HG03565 (cell line): ENCODE data around the gene EFNA5.

Experiments
- ATAC-seq: cut with Tn5 transposase; IDR thresholded peaks from one replicate; pipeline ENCODE4 v1.9.1; 2021; ENCODE audit warnings: mild to moderate bottlenecking, moderate library complexity; ENCODE audit not compliant: unreplicated experiment

Gene EFNA5

DNA sequence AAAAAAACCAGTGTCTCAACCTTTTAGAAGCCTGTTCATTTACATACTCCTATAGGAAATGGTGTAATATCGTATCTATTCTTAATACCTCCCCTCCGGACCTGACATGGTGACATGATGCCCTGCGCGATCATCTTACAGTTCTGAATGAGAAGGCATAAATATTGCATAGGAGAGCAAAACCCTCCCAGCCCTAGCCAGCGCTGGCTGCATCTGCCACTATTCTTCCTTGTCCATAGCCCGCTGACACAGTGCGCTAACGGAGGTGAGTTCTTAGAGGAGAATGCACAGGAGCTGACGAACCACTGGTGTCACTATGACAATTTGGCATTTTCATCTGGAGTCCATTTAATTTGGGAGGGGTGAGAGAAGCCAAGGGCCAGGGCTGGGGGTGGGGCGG, 290.1 kb downstream of the EFNA5 start:
- ATAC-seq: no peak

DNA sequence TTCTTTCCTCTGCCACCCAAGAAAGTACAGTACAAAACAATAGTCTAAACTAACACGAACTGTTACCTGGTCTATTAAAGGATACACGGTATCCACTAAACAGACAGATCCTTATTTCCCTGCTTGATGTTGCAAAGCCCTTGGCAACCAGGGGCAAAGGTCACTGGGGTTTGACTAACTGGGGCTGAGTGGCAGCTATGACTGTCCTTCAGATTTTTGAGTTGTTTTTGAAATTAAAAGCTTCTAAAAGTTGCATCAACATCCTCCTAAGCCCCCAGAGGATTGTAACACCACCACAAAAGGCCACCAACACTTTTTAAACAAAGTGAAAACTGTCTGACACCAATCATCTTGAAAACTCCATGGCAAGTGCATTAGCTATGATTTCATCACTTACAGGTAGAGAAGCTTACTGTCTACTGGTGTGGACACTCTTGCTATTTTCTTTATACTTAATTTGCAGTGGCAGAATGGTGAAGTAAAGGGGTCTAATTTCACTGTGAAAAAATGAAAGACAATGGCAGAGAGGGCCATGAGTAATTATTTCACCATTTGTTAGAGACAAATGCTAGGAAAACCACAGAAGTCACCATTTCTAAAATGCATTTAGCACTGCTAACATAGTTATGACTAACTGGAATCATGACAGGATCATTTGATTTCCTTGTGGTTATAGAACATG, 292.4 kb downstream of the EFNA5 start:
- ATAC-seq: no peak

DNA sequence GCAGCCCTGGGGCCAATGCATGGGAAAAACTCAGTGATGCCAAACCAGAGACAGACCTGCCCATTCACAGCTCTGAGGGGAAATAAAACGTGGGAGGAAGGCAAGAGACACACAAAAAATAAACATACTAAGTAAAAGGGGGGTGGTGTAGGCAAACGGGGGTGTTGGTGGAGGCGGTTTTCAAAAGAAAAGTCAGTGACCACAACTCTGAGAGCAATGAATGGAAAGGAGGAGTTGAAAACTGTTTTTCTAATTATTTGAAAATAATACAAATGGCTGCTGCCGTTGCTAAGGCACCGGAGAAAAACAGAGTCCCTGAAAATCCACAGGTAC, 293.5 kb downstream of the EFNA5 start:
- no peak for ATAC-seq

DNA sequence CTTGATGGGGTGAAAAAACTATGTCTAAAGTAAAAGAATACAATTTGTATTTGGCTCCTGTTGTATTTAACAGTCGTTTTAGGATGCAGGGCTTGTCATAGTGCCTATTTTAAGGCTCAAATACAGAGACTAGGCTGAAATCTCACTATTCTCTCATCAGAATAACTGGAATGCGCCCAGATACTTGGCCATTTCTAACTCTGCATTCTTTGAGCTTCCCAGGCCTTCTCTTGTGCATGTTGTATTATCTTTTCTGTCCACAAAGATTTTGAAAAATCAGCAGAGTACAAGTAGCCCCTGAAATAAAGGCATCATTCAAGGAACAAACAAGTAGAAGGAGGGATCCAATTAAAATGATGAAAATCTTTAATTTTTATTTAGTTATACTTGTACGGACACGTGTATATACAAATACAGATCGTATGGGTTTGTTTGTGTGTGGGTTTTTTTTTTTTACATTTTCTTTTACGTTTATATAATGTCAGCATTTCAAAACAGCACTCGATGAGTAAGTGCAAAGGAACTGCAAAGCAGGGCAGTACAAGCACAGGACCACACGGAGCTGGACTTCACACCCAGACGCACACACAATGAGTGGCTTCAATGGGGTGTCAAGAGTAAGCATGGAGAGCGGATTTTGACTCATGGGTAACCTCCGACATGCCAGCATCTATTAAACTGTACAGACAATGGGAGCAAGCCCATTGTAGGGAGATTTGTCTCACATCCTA, 294.0 kb downstream of the EFNA5 start:
- ATAC-seq: no peak

DNA sequence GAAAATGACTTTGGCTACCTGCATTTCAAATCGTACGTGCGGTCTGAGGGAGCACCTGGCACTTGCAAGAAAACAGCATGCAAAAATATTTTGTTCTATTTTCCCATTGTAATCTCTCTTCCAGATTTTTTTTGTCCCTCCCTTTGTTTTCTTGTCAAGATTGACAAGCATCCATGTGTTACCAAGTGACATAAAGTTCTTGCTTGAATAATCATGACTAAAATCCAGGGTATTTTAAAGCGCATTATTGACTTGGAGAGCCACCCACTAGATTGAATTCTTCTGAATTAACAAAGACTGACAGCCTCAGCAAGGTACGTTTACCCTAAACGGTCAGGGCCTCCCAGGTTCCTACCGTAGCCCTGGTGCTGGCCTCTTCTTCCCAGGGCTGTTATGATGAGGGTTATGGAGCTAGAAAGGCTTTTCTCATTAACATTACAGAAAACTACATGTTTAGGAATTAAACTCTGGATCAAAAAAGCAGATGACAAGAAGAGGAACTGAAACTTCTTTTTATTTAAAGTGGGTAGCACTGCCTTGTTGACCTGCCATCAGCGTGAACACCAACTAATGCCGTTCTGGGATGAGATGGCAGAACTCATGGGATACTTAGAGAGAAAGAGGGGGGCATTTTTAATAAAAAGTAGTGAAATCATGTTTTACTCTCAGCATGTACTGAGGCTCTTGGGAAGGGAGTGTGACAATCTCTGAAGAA, 297.0 kb downstream of the EFNA5 start:
- ATAC-seq: peak; percentile 64

DNA sequence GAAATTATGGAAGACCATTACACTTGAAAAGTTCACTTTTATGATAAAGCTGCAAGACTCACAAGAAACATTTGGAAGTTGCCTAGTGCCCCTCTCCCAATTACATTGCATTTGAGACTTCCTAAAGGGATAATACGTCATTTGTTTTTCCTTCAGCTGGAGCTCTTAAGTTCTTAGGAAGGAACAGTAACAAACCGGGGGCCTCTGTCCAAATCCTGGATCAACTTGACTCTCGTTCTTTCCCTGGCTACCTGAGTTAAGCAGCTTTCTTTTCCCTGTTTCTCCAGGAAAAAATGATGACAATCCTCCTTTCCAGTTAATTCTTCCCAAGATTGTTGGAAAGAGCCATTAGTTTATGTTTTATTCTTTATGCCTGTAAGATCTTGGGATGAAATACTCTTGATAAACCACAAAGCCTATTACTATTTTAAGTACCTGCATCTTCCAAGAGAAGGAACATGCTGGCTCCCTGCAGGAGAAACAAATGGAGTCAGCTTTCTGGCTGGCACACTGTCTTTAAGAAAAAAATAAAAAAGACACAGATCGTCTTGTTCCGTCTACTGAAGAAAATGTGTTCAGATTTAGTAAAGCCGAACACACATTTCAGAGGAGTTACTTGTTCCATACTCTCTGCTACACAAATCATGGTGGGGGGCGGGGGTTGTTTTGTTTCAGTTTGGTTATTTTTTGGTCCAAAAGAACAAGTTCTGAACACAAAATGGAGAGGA, 297.9 kb downstream of the EFNA5 start:
- no peak for ATAC-seq

DNA sequence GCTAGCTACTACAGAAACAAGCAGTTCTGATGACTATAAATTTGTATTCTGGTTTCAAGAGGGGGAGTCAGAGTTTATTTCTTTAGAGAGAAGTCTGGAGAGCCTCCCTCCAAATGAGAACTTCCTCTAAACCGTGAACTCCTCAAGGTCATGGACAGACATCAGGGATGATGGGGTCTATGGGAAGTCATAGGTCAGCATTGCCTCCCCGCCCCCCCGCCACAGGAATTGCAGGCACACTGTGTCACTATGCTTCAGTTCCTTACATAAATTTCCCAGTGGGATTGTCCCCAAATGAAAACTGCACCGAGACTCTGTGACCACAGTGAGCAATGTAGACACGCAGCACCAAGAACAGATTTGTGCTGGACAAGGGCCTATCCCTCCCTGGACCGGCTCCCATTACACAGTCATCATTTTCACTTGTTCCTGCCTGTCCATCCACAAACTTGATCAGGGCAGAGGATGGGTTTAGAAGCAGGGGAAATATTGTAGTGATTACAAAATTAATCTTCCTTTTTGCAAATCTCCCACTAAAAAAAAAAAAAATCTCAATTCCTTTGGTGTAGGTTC, 300.3 kb downstream of the EFNA5 start:
- ATAC-seq: no peak

DNA sequence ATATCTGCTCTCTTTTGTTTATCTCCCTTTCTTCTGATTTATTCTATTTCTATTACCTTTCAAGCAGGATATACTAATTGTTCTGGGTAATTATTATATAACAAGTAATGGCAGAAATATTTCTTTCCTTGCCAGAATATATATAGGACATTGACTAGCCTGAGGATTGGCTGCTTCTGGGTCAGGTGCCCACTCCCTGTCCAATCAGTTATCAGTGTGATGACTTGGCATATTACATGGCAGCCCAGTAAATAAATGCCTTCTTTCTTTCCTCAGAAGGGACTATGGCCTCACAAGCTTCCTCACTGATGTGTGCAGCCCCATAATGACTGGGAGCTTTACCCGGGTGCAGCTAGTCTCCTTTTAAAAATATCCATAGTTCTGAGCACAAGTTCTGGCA, 301.1 kb downstream of the EFNA5 start:
- no peak for ATAC-seq

DNA sequence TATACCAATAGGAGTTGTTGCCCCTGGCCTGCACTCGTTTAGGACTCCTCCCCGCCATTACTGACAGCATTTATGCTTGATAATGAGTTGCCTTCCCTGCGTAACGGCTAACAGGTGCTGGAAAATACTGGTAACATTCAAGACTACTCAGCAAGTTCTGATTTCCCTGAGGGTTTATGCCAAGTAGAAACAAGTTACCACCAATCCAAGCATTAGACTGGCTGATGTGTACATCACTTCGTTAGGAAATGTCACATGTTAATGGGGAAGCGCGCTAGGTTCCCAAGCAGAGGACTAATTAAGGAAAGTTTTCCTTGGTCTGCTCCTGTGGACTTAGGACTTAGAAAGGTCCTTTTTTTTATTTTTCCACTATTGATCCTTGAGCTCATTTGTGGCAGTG, 302.1 kb downstream of the EFNA5 start:
- no peak for ATAC-seq

DNA sequence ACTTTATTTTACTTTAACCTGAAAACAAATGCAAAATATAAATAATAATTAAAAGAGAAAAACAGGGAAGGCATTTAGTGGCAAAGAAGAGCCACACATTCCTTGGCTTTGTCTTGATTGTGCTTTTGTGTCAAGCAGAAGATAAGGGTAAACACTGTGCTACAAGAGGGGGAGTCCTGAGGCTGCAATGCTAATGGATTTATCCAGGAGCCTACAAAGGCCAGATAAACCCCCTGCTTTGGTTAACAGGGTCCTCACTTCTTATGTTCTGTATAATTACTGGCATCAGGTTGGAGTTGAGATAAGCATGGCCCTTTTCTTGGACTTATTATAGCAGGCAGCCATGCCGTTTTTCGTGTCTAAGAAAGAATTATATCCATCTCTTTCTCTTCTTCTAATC, 302.8 kb downstream of the EFNA5 start:
- ATAC-seq: no peak

DNA sequence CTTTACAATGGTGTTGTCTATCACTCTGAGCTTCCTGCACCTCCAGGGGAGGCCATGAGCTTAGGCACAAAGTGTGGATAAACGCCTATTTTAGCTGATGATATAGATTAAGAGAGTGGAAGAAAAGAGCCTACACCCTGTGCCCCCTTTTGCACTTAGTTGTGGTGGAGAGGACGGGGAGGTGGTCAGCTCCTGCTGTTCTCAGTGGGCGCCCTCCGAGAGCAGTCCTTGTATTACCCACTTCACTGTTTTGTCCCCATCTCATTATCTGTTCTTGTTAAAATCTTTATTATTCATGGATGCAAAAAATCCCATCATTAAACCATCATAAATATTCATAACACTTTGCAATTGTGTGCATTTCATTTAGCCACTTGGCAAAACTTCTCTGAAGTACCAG, 303.3 kb downstream of the EFNA5 start:
- ATAC-seq: no peak

DNA sequence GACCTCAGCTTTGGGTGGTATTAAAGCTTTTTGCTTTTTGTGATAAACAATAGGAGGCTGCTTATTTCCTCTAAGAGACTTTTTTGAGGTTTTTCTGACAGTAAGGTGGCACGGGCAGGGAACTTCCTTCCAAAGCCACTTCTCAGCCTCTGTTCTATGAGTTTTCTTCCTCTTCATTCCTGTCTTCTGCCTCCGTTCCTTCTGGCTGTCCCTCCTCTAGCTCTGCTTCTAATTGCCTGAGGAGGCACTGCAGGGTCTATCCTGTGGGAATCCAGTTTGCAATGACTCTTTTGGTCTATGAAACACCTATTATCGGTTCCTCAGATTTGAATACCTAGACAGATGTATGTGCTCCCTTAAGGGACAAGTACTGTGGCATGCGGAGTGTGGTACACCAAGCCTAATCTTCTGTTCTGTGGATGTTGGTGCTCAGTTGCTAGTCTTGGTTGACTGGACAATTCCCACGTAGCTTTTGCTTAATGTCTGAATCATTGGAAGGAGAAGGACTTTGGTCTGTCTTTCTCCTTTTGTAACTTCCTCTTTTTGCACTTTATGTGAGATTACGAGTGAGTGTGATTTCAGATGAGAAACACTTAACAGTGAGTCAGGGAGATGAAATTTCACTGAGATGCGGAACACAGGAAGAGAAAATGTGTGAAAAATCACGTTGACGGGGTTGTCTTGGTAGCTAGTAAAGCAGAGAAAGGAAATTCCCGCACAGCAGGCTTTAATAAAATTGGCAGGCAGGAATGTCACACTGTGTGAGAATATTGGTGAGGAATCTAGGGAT, 305.2 kb downstream of the EFNA5 start:
- ATAC-seq: peak; percentile 52

DNA sequence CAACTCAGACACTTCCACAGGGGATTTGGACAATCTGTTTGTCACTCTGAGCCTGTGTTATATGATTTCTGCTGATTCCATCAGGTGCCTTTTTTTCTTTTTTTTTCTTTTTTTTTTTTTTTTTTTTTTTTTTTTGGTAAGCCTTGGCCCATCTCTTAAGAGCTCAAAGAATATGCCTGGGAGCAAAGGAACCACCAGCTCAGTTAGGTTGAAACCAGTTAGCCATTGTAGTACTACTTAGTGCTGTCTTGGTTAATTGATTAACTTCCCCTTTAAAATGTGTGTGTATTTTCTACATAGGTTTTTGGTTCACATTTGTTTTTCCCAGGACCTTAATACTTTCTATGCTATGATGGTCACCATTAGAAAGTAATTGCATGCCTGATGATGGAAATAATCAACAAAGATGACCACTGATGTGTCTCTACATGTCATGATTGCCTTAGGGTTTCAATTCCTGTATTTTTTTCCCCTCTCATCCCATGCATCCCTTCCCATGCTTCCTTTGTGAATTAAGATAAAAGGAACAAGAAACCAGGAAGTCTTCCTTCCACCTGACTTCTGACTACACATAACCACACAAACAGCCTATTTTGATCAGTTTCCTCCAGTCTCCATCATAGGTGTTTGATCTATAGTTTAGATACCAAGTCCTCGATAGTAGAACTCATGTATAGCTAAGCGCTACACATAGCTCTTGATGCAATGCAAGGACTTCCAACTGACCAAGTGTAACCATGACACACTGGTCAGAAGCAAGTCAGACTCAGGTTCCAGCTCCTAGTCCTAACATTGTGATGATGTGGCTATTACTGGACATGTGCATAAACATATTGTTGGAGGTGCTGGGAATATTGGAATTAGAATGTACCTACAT, 306.1 kb downstream of the EFNA5 start:
- ATAC-seq: no peak

DNA sequence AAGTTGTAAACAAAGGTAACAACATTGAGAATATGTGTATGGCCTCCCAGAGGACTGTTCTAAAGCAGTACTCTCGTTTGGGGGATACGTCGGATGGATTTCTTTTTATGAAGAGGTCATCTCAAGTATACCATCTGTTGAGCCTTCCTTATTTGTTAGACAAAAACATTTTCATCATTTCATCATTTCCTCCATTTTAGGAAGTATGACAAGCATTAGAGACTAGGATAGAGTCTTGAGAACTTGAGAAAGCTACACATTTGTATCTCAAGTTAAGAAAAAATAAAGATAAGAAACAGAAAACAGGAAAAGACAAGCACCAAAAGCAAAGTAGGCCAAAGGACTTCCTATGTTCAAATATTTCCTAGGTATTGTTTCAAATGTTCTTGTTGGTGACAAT, 307.0 kb downstream of the EFNA5 start:
- ATAC-seq: no peak

DNA sequence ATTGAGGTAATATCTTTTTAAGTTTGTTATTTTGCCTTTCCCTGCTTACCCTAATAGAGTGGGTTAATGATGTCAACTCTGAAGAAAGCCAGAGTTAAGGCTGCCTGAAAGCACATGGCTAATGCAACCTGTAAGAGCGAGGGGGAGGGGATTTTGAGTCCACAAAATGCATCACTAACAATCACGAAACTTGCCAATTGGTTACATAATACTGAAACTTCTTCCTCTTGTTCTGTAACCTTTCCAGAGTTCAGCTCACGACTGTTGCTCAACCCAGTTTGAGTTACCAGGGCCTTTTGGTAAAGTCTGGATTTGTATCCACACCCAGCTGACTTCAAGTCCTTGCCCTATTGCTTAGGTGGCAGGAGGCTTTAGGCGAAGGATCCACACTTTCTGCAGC, 308.8 kb downstream of the EFNA5 start:
- ATAC-seq: no peak

DNA sequence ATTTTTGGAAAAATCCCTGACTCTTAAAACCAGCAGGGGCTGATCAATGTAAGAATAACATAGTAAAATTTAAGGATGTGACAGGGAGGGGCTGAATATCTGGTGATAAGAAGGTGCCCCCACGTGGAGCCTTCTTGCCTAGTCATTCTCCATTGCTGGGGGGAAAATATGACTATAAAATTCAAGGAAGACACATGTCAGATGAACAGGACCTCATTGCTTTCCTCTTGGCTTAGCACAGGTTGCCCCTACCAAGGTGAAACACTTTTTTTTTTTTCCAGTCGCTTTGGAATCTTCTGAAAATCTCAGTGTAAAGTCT, 310.9 kb downstream of the EFNA5 start:
- no peak for ATAC-seq

DNA sequence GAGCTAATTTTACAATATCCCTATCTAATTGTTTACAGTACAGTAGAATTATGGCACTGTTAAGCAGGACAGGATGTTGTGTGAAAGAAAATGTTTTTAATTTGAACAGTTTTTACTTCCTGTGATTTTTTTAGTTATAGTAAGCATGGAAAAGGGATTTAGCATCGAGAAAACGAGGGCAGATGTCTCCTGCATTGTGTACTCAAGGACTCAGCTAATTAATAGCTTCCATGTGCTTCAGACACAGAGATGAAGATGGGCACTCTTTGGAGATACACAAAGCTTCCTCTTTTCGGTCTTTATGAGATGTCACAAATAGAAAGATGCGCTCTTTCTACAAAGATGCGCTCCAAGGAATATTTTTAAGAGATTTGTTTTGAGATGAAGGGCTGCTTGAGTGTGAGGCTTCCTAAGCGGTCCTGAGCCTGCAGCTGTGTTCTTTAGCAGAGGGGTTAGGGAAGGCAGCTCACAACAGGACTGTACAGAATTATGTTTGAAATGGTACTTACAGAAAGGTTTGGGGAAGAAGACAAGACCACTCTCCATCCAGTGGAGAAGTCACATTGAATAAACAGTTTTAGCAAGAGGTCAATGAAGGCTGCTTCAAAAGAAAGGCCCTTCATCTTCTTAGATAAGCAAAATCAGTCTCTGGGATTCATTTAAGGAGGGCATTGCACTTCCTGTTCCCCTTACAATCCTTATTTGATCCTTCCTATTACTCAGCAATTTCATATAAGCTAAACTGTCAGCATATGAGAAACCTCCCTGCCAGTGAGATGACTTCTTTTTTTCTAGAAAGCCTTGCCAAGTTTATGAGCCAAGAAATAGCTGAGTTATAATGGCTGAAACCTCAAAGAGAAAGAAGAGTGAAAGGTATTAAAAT, 311.5 kb downstream of the EFNA5 start:
- ATAC-seq: no peak

DNA sequence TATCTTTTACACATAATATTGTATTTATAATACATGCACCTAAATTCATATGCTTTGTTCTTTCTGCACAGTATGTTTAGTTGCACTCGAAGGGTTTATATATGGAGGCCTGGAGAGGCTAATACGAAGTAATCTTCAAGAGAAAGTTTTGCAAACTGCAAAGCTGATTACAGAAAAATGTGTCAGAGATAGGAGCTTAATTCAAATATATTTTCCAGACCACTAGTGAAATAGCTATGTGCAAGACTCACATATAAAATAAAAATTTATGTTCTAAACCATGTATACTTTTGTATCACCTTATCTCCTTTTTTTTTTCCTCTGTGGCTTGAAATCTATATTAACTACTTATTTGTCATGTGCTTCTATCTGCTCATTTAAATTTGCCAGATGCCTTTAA, 313.8 kb downstream of the EFNA5 start:
- no peak for ATAC-seq

DNA sequence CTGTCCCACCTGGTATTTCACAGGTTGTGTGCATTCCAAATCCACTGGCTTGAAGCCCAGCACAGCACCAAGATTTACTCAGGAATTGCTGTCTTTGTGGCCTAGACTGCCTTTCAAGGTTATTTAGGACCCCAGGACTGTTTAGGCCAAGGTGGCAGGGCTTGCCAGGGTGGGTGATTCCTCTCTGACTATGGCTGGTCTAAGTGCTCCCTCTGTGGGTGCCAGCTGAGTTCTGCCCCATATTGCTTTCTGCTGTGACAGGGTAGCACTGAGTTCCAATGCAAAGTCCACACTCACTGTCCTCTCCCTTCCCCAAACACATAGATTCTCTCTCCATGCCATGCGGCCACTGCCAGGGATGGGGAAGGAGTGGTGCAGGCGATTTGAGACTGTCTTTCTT, 318.2 kb downstream of the EFNA5 start:
- ATAC-seq: no peak
